Measurements from ENCODE around the gene CASP7. TPM values are rescaled to one million over a fixed set of nuclear protein-coding genes. Genes with fewer than 3 reads are reported as not detected.

Gene CASP7
- total RNA-seq, result 10 to 100 TPM; 13.7 to 29.2 (median 20.1) TPM

GRCh38 chr10:113679463-113680189, at the start of gene CASP7:
Gene CASP7, plus strand, starts transcription at chr10:113679912. Its CDS starts 17,582 bp downstream, at chr10:113697494.
- H3K4me1 ChIP-seq, result peaks cover 0 to 33% (median 3%) of the 10 kb centered on the region in 3 donors
- peak; percentile 90 for ATAC-seq
- no peaks in the 10 kb centered on the region for H3K9me3 ChIP-seq
- TF ChIP-seq CTCF (IDR thresholded peaks at IDR 0.05) (peak in 1 of 4 experiments; percentile 9), EP300 (IDR thresholded peaks at IDR 0.05) (no peak), POLR2A (IDR thresholded peaks at IDR 0.05) (peak; percentile 49 to 66), POLR2AphosphoS5 (IDR thresholded peaks at IDR 0.05) (peak; percentile 65)
- no peaks in the 10 kb centered on the region for H3K36me3 ChIP-seq
- no peaks in the 10 kb centered on the region for H3K27me3 ChIP-seq
- H3K27ac ChIP-seq, result peak within 1 kb of the TSS; percentile 77 to 99 (median 94)
- H3K4me3 ChIP-seq, result peak within 1 kb of the TSS; percentile 70 to 97
- 7% methylated on average over 3 of the region's 68 CpGs; no CpG with 5 or more reads in 1 of the 2 donors for WGBS, 2 donors (ENCODE audit: low coverage in 1 of 2)

- no peak overlapping the region for H3K4me3 ChIP-seq
- TF ChIP-seq POLR2A (IDR thresholded peaks at IDR 0.05), result no peak
- no peak for TF ChIP-seq EP300 (IDR thresholded peaks at IDR 0.05)
- no peak for TF ChIP-seq POLR2AphosphoS5 (IDR thresholded peaks at IDR 0.05)
- TF ChIP-seq CTCF (IDR thresholded peaks at IDR 0.05), result no peak
- WGBS, 2 donors (ENCODE audit: low coverage in 1 of 2), result 82 to 93% methylated on average over 3 to 4 of the region's 5 CpGs
- no peak overlapping the region for H3K27ac ChIP-seq
- no peak for ATAC-seq
- no peaks in the 10 kb centered on the region for H3K27me3 ChIP-seq
- H3K9me3 ChIP-seq, result no peaks in the 10 kb centered on the region
- peaks cover 0 to 23% (median 6%) of the 10 kb centered on the region in 3 donors for H3K4me1 ChIP-seq
- H3K36me3 ChIP-seq, result no peaks in the 10 kb centered on the region
Measured at GRCh38 chr10:113630929-113631533, 48.7 kb upstream of the CASP7 start.

GRCh38 chr10:113631684-113632367, 47.9 kb upstream of the CASP7 start:
- no peaks in the 10 kb centered on the region for H3K36me3 ChIP-seq
- no peak for TF ChIP-seq POLR2A (IDR thresholded peaks at IDR 0.05)
- TF ChIP-seq CTCF (IDR thresholded peaks at IDR 0.05), result no peak
- TF ChIP-seq EP300 (IDR thresholded peaks at IDR 0.05), result no peak
- no peak for TF ChIP-seq POLR2AphosphoS5 (IDR thresholded peaks at IDR 0.05)

GRCh38 chr10:113639966-113640365, 39.7 kb upstream of the CASP7 start:
- no peak for ATAC-seq
- no peak overlapping the region for H3K4me3 ChIP-seq
- H3K27me3 ChIP-seq, result no peaks in the 10 kb centered on the region
- WGBS, 2 donors (ENCODE audit: low coverage in 1 of 2), result 75 to 81% methylated on average over 3 of the region's 3 CpGs
- H3K36me3 ChIP-seq, result no peaks in the 10 kb centered on the region
- peaks cover 0 to 5% (median 0%) of the 10 kb centered on the region in 3 donors for H3K4me1 ChIP-seq
- H3K9me3 ChIP-seq, result no peaks in the 10 kb centered on the region
- TF ChIP-seq EP300 (IDR thresholded peaks at IDR 0.05) (no peak), CTCF (IDR thresholded peaks at IDR 0.05) (no peak), POLR2A (IDR thresholded peaks at IDR 0.05) (no peak), POLR2AphosphoS5 (IDR thresholded peaks at IDR 0.05) (no peak)
- no peak overlapping the region for H3K27ac ChIP-seq

More at GRCh38 chr10:113631684-113632367, 47.9 kb upstream of the CASP7 start:
- H3K4me3 ChIP-seq, result no peak overlapping the region
- no peak for ATAC-seq
- no peak overlapping the region for H3K27ac ChIP-seq
- H3K9me3 ChIP-seq, result no peaks in the 10 kb centered on the region
- H3K4me1 ChIP-seq, result peaks cover 0 to 23% (median 6%) of the 10 kb centered on the region in 3 donors
- H3K27me3 ChIP-seq, result no peaks in the 10 kb centered on the region
- 35 to 59% methylated on average over 5 to 6 of the region's 6 CpGs for WGBS, 2 donors (ENCODE audit: low coverage in 1 of 2)

Data from gastroesophageal sphincter (tissue), 4 donors.